ENCODE measurements around the gene TMEM220.

TMEM220 gene

GRCh38 chr17:10750210-10750609, 20.4 kb upstream of the TMEM220 start:
- H3K9ac ChIP-seq (ENCODE audit: low read length): no peak overlapping the region
- H3K79me2 ChIP-seq (ENCODE audit: low read length): no peaks in the 10 kb centered on the region
- H2AFZ ChIP-seq (ENCODE audit: low read length): no peak overlapping the region
- no peak overlapping the region for H3K4me2 ChIP-seq (ENCODE audit: low read depth, low read length)
- no peaks in the 10 kb centered on the region for H3K9me3 ChIP-seq (replicated peaks; ENCODE audit: insufficient read depth, low read length)
- no peaks in the 10 kb centered on the region for H4K20me1 ChIP-seq (ENCODE audit: insufficient read depth, low read length)
- H3K4me3 ChIP-seq (ENCODE audit: low read length): no peak overlapping the region
- H3K27ac ChIP-seq (ENCODE audit: low read length): no peak overlapping the region
- no peaks in the 10 kb centered on the region for H3K4me1 ChIP-seq (ENCODE audit: low read length)
- no peaks in the 10 kb centered on the region for H3K36me3 ChIP-seq (replicated peaks; ENCODE audit: insufficient read depth, low read length)
- no peaks in the 10 kb centered on the region for H3F3A ChIP-seq (ENCODE audit: insufficient read depth, low read length)
- TF ChIP-seq, protein P1, sequence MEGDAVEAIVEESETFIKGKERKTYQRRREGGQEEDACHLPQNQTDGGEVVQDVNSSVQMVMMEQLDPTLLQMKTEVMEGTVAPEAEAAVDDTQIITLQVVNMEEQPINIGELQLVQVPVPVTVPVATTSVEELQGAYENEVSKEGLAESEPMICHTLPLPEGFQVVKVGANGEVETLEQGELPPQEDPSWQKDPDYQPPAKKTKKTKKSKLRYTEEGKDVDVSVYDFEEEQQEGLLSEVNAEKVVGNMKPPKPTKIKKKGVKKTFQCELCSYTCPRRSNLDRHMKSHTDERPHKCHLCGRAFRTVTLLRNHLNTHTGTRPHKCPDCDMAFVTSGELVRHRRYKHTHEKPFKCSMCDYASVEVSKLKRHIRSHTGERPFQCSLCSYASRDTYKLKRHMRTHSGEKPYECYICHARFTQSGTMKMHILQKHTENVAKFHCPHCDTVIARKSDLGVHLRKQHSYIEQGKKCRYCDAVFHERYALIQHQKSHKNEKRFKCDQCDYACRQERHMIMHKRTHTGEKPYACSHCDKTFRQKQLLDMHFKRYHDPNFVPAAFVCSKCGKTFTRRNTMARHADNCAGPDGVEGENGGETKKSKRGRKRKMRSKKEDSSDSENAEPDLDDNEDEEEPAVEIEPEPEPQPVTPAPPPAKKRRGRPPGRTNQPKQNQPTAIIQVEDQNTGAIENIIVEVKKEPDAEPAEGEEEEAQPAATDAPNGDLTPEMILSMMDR (IDR thresholded peaks at IDR 0.05; ENCODE audit: low read length): no peak
- TF ChIP-seq EZH2phosphoT487 (IDR thresholded peaks at IDR 0.05; ENCODE audit: low read length) (no peak), EZH2 (optimal IDR thresholded peaks at IDR 0.05; ENCODE audit: low read depth, low read length) (no peak)
- DNase-seq: no peak
- H3K27me3 ChIP-seq (replicated peaks; ENCODE audit: insufficient read depth, low read length): peaks cover 6% of the 10 kb centered on the region; the same call in 1 of the 2 replicates
- H3K9me2 ChIP-seq (replicated peaks; ENCODE audit: insufficient read depth, low read length): no peaks in the 10 kb centered on the region

DNA sequence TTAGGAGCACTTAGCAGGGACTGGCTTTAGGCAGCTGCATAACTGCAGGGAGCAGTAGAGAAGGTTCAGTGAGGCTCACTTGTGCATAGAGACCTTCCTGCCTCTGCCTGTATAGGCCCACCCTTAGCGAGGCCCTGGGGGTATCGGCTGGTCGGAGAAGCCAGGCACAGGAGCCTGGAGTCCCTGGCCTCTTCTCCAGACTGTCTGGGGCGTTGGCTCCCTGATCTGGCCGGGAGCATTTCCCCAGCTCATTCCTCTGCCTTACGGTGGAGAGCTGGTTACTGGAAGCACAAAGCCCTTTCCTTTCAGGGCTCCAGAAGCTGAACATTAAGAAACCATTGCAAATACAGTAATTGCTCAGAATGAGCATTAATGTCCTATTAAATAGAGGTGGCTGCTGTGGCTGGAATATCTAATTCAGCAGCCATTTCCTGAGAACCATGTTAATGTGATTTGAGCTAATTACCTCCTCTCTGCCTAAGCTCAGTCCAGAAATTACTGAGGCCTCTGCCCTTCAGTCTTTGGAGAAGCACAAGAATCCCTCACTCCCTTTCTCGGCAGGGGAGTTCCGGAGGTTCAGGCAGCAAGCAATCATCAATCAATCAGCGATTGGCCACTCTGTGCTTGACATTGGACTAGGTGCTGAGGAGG, 18.8 kb upstream of the TMEM220 start:
- no peaks in the 10 kb centered on the region for H4K20me1 ChIP-seq (ENCODE audit: insufficient read depth, low read length)
- H2AFZ ChIP-seq (ENCODE audit: low read length): no peak overlapping the region
- H3K9me3 ChIP-seq (replicated peaks; ENCODE audit: insufficient read depth, low read length): no peaks in the 10 kb centered on the region
- H3K27ac ChIP-seq (ENCODE audit: low read length): no peak overlapping the region
- H3K4me2 ChIP-seq (ENCODE audit: low read depth, low read length): no peak overlapping the region
- no peaks in the 10 kb centered on the region for H3K36me3 ChIP-seq (replicated peaks; ENCODE audit: insufficient read depth, low read length)
- H3K79me2 ChIP-seq (ENCODE audit: low read length): no peaks in the 10 kb centered on the region
- no peaks in the 10 kb centered on the region for H3F3A ChIP-seq (ENCODE audit: insufficient read depth, low read length)
- H3K27me3 ChIP-seq (replicated peaks; ENCODE audit: insufficient read depth, low read length): no peaks in the 10 kb centered on the region
- no peak for DNase-seq
- H3K9ac ChIP-seq (ENCODE audit: low read length): no peak overlapping the region
- H3K4me3 ChIP-seq (ENCODE audit: low read length): no peak overlapping the region
- H3K4me1 ChIP-seq (ENCODE audit: low read length): no peaks in the 10 kb centered on the region
- TF ChIP-seq EZH2phosphoT487 (IDR thresholded peaks at IDR 0.05; ENCODE audit: low read length) (no peak), EZH2 (optimal IDR thresholded peaks at IDR 0.05; ENCODE audit: low read depth, low read length) (no peak)
- TF ChIP-seq, protein P1 (IDR thresholded peaks at IDR 0.05; ENCODE audit: low read length): no peak
- H3K9me2 ChIP-seq (replicated peaks; ENCODE audit: insufficient read depth, low read length): no peaks in the 10 kb centered on the region

DNA sequence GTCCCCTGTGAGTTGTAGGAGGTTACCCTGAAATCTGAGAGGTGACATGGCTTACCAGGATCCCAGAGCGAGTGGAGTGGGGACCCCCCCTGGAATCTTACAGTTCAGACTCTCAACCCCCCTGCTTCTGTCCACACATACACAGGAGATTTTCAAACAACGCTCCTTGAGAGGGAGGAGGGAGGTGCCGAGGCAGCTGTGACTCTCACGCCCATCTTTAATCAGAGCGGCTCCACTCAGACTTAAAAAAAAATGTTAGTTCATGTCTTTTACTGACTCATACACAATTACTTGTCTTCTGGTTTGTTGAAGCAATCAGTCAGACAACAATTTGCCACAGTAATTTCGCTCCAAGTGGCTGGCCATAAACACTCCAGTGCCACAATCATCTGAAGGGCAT, 15.4 kb upstream of the TMEM220 start:
- no peak overlapping the region for H3K9ac ChIP-seq (ENCODE audit: low read length)
- H3K9me3 ChIP-seq (replicated peaks; ENCODE audit: insufficient read depth, low read length): no peaks in the 10 kb centered on the region
- peaks cover 1% of the 10 kb centered on the region; the same call in 1 of the 2 replicates for H3K27me3 ChIP-seq (replicated peaks; ENCODE audit: insufficient read depth, low read length)
- no peaks in the 10 kb centered on the region for H3K36me3 ChIP-seq (replicated peaks; ENCODE audit: insufficient read depth, low read length)
- no peaks in the 10 kb centered on the region for H3F3A ChIP-seq (ENCODE audit: insufficient read depth, low read length)
- H3K79me2 ChIP-seq (ENCODE audit: low read length): no peaks in the 10 kb centered on the region
- no peaks in the 10 kb centered on the region for H4K20me1 ChIP-seq (ENCODE audit: insufficient read depth, low read length)
- no peaks in the 10 kb centered on the region for H3K4me1 ChIP-seq (ENCODE audit: low read length)
- TF ChIP-seq EZH2 (optimal IDR thresholded peaks at IDR 0.05; ENCODE audit: low read depth, low read length): no peak
- TF ChIP-seq, protein P1 (IDR thresholded peaks at IDR 0.05; ENCODE audit: low read length): no peak
- TF ChIP-seq EZH2phosphoT487 (IDR thresholded peaks at IDR 0.05; ENCODE audit: low read length): no peak
- no peak overlapping the region for H3K27ac ChIP-seq (ENCODE audit: low read length)
- no peak overlapping the region for H2AFZ ChIP-seq (ENCODE audit: low read length)
- DNase-seq: no peak
- no peaks in the 10 kb centered on the region for H3K9me2 ChIP-seq (replicated peaks; ENCODE audit: insufficient read depth, low read length)
- H3K4me3 ChIP-seq (ENCODE audit: low read length): no peak overlapping the region
- H3K4me2 ChIP-seq (ENCODE audit: low read depth, low read length): no peak overlapping the region

Data from MM.1S (cell line).